Activated CD8-positive, alpha-beta memory T cell treated with anti-CD3 and anti-CD28 coated beads for 24 hours (primary cell): ENCODE data around the gene CA7.

Experiments used
- DNase-seq: peaks from one replicate; pipeline ENCODE4 v3.0.0-alpha.2; 2020

The CA7 gene

DNA sequence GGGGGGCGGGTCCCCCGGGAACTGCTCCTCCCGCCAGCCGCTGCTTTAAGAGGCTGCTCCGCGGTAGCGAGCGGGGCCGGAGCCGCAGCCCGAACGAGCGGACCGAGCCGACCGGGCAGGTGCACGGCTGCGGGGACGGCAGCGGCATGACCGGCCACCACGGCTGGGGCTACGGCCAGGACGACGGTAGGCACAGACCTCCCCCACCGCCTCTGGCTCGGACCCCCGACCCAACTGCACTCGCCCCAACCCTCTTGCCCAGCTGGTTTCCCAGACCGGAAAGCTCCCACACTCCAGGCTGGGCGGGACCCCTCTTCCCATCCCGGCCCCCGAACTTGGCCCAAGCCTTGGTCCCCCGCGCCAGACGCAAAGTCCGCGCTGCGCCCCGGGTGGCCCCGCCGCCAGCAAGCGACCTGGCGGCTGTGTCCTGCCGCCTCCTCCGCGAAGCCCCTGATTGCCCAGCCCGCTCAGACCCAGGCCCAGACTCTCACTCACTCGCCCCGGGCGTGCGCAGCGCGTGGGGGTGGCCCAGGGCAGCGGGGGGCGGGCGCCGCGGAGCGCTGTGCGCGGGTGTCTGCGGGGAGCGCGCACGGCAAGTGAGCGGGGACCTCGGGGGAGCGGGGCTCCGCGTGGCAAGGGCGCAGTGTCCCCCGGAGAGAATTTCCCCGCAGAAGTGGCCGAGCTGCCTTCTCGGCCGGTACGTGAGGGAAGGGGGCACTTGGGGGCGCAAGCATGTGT lies at the start of gene CA7:
CA7 (plus strand) TSS at position 73 of the 738 bp plus-strand sequence; CDS start at position 147, 74 bp downstream.
- no peak for DNase-seq

DNA sequence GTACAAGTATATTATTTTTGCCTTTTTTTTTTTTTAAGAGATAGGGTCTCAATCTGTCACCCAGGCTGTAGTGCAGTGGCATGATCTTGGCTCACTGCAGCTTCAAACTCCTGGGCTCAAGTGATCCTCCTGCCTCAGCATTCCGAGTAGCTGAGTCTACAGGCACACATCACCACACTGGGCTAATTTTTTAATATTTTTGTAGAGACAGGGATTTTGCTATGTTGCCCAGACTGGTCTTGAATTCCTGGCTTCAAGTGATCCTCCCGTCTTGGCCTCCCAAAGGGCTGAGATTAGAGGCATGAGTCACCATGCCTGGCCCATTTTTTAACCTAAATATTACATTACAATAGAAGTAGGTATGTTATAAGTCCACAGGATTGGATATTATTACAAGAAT lies 46.1 kb upstream of the CA7 start:
- DNase-seq: no peak

DNA sequence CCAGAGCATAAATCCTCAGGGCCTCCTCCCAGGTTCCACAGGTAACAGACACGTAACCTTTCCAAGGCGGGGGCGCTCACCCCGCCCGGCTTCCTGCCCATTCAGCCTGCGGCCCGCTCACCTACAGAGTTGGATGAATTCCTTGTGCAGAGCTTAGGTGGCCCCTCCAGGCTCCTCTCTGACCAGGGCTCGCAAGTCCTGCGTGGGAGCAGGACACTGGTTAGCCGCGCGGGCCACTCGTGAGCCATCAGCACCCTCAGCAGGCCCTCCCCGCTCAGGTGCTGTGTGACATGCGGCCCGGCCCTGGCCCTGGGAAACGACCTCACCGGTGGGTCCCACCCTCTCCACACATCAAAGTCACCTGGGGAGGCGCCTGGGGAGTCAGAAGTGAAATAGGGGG lies 43.4 kb upstream of the CA7 start:
- no peak for DNase-seq

DNA sequence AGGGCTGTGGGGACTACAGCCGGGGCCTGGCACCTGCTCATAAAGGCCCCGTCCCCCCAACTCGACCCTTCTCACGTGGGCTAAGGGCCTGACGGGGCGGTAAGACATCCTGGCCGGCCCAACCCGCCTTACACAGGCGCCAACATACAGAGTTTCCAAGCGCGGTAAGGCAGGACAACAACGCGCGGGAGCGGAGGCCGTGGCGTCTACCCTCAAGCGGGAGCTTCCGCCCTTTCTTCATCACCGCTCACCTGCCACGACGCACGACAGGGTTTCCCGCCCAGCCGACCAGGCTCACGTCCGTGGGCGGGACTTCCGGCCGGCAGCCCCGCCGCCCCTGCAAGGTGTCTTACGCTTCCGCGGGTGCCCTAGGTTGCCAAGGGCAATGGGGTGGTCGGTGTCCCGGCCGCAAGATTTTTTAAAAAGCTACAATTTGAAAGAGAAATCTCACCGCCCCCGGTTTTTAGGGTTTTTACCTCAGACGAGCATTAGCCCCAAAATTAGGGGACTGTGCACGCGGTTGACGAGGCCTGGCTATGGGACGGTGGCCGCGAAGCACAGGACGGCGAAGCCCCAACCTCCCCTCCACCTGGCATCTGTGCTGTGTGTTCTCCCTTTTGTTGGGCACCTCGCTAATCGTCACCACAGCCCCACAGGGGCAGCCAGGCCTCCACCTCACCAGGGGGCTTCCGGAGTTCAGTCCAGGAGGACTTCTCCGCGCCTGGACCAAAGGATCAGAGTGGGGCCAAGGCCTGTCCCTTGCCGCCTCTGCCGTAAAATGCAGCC lies 42.7 kb upstream of the CA7 start, which contains the start of gene TERB1:
TERB1 (minus strand) TSS at position 265 of the 786 bp plus-strand sequence. CDS start 4,786 bp downstream, outside the sequence.
- no peak for DNase-seq

DNA sequence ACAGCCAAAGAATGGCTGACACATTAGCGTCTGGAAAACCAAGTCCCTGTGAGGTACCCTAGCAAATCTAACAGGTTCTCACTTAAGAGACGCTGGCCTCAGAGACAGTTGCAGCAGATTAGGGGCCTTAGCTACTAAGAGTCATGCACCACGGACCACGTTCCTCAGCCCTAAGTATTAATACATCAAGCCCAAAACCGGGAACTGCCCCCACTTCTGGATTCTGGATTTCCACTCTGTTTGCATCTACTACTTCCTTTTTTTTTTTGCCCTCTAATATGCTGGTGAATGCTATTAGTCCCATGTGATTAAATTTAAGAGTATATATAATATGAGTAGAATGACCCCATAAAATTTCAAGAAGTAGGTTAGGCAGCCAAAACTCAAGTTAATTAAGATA lies 42.1 kb upstream of the CA7 start:
- DNase-seq: no peak

DNA sequence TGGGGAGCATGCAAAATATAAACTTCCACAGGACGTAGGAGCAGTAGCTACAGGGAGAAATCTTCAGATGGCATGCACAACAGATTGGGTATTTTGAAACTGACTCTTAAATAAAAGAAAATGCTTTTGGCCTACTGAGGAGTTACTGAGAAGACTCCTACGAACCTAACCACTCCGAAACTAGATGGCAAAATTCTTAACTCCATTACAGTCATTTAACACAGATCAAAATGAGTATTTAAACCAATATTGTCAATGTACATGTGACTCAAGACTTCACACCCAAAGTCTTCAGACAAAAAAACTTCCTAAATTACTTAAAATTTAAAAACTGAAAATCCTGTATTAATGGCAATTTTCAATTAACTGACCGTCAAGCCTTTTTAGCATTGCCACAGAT lies 34.4 kb upstream of the CA7 start:
- no peak for DNase-seq

DNA sequence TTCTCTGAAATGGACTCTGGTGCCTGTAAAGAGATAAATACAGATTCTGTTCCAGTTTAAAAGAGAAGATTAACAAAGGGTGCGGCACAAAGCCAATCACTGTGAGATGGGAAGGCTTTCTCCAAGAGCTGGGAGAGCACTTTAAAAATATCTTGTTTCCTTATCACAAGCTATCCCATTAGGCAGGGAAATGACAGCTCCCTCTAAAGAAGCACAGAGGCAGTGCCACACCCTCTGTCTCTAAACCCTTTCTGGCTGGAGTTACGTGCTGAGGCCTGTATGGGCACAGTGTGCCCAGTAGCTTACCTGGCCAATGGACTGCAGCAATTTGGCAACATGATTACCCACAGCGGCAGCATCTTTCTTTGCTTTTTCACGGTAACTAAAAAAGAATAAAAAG lies 33.8 kb upstream of the CA7 start:
- DNase-seq: no peak

DNA sequence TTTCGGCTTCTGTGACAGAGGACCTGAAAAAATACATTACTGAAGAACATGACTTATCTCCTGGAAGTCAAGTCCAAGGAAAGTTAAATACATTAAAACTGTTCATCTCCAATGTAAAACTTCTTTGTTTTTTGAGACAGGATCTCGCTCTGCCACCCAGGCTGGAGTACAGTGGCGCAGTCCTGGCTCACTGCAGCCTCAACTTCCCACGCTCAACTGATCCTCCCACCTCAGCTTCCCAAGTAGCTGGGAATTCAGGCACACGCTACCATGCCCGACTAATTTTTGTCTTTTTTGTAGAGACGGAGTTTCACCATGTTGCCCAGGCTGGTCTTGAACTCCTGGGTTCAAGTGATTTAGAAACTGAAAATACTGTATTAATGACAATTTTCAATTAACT lies 33.2 kb upstream of the CA7 start:
- no peak for DNase-seq

DNA sequence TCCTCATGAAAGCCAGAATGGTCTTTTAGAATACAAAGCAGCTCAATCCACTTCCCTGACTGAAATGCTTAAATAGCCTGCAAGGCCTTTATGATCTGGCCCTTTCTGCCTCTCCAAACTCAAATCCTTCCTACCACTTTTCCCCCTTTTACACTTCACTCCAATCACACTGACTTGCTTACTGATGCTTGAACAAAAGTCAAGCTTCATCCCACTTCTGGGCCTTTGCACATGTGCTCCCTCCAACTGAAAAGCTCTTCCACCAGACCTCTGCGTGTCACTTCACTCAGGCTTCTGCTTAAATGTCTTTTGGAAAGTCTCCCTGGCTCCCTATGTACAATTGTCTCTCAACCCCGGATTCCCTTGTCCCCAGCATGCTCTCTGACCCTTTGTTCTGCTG lies 29.5 kb upstream of the CA7 start:
- no peak for DNase-seq

DNA sequence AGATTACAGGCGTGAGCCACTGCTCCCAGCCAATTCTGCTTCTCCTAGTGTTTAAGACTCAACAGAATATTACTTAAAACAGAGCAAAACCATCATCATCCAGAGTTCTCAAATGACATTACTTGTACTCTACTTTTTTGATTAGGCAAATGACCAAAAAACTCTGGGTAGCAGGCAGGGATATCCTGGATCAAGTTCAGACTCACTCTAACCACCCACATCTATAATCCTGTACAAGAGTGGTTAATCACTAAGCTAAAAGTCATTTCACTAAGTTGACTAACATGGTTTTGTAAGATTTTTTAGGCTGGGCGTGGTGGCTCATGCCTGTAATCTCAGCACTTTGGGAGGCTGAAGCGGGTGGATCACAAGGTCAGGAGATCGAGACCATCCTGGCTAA lies 20.2 kb upstream of the CA7 start:
- no peak for DNase-seq

DNA sequence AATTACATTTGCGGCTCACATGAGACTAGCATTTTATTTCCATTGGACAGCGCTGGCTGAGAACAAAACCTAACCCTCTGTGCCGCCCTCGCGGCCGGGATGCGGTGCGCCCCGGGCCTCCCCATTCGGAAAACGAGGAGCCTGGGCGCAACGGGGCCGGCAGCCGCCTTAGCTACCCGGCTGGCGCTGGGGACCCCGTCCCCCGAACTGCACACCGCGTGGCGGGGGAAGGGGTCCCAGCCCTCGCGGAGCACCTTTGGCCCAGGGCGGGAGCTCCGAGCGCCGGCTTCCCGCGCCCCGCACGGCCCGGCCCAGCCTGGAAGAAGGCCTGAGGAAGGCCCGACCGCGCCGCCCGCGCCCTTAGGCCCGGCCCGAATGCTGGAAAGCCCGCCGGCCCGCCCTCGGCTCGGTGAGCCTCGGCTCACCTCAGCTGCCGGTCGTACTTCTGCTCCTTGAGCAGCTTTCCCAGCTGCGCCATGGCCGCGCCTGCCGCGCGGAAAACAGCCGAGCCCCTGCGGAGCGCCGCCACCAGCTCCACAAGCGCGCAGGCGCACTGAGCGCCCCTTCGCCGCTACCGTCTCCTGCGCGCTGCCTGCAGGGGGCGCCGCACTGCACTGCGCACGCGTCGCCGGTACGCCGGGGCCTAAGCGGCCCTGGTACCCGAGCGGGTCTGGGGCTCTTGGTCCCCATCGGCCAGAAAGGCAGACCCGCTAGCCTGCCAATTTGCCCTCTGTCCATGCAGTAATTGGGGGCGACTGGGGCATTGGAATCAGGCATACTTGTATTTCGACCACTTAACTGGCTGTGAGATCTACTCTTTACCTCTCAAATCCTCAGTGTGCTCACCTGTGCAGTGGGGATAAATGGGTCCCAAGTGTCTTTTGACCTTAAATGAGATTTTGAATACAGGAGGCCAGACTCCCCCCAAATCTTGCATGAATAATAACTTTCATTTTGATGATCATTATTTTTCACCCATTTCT lies 13.5 kb upstream of the CA7 start, which contains the start of gene NAE1:
NAE1 (minus strand) TSS at position 555 of the 983 bp plus-strand sequence; CDS start at position 478, 77 bp downstream.
- peak; percentile 96 for DNase-seq

DNA sequence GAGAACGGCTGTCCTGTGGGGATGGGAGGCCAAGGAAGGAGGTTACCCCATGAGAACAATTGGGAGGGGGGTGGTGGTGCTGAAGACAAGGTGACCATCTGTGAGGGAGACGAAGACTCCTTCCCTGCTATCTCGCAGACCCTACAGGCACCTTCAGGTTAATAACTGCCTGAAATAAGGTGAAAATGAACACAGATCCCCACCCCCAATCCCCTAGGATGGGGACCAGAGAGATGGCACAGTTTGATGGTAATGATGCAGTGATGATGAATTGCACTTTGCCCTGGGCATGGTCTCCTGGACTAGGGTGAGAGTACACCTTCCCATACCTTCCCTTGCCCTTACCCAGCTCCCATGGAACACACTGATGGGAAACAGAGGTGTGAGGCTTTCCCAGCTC lies 12.0 kb upstream of the CA7 start:
- DNase-seq: peak; percentile 42

DNA sequence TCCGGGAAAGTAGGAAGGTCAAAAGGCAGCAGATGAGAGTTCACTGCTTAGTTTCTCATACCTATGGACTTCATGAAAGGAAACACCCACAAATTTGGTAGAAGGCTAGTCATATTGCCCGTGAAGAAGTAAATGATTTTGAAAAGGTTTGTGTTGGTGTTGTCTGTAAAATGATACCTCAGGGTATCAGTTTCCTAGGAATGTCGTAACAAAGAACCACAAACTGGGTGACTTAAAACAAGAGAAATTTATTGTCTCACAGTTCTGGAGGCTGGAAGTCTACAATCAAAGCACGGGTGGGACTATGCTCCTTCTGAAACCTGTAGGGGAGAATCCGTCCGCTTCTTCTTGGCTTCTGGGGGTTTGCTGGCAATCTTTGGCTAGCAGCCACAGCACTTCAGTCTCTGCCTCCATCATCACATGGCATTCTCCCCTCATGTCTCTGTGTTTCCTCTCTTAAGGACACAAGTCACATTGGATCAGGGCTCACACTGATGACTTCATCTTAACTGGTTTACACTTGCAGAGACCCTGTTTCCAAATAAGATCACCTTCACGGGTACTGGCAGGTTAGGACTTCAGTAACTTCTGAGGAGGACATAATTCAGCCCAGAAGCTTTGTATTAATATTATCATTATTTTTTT lies 11.4 kb upstream of the CA7 start:
- DNase-seq: peak; percentile 24

DNA sequence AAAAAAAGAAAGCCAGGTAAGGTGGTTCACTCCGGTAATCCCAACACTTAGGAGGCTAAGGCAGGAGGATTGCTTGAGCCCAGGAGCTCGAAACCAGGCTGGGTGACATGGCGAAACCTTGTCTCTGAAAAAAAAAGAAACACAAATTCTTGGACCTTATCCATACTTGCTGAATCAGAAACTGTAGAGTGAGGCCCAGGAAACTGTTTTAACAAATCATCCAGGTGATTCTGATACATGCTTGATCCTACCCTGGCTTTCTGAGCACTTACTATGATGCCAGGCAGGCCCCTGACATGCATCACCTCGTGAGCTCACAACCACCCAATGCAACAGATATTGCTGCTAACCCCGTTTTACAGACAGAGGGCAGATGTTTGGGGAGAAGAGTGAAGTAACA lies 9.5 kb upstream of the CA7 start:
- DNase-seq: no peak

DNA sequence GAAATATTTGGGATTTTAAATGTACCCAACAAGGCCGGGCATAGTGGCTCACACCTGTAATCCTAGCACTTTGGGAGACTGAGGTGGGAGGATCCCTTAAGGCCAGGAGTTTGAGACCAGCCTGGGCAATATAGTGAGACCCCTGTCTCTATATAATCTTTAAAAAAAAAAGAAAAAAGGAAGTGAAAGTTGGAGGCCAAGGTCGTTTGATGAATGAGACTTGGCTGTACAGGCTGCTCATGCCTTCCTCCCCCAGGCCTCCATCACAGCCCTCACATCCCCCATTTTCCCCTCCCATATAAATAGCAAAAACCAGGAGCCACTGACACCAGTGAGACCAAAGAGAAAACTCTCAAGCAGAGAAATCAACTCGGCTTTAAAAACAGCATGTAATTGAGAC lies 3.3 kb upstream of the CA7 start:
- no peak for DNase-seq

DNA sequence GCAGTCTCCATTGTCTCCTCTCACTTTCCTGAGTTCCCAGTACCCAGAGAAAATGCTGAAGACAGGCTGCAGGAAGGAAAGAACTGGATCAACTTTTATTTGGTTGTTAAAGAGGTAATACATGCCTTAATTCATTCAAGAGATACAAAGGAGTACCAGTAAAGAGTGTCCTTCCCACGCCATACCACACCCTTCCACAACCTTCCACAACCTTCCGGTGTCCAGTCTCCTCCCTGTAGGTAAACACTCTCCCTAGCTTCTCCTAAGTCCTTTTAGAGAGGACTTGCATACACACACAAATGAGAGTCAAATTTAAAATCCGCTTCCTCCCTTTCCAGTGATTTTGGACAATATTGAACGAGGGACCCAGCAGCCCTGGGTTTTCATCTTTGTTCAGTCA lies 2.8 kb upstream of the CA7 start:
- DNase-seq: no peak

DNA sequence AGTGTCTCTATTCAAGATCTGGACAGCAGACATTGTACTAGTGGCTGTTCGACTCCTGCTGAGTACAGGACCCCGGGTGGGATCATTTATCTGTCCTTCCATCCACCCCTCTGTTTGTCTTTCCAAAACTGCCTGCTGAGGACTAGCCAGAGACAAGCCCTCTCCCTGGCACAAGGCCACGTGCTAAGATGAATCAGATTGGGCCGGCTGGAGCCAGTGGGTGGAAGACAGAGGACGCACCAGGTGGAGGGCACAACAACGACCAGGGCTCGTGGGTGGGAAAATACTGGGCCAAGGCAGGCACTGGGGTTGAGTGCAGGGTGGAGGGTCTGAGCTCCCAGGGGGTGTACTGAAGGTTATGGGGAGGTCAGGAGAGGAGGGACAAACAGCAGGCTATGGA lies 1.4 kb upstream of the CA7 start:
- DNase-seq: peak; percentile 47

DNA sequence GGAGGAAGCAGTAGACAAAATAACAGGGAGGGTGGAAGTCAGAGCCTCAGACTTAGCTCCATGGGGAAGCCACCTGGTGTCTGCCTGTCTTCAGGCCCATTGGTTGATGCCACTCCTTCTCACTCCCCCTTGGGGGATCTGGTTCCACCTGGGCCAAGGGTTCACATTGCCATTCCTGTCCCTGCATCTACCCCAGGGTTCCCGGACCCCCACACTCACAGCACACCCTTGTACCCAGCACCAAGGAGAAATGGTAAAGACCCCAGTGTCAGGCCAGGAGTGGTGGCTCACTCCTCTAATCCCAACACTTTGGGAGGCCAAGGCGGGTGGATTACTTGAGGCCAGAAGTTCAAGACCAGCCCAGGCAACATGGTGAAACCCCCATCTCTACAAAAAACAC lies 1.0 kb upstream of the CA7 start:
- DNase-seq: peak; percentile 47

DNA sequence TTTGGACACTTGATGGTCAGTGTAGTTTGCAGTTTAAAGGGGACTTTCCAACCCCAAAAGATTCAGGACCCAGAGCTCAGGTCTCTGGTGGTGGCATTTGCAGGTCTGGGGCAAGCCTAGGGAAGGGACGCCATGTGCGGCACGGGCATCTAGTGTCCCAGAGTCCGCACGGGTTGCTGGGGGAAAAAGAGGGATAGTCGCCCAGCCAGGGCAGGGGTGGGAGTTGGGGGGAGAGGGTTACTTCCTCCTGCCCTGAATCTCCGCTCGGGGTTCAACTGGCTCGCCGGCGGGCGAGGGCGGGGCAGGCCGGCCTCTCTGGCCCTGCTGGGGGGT lies 239 bp upstream of the CA7 start:
- DNase-seq: peak; percentile 54

DNA sequence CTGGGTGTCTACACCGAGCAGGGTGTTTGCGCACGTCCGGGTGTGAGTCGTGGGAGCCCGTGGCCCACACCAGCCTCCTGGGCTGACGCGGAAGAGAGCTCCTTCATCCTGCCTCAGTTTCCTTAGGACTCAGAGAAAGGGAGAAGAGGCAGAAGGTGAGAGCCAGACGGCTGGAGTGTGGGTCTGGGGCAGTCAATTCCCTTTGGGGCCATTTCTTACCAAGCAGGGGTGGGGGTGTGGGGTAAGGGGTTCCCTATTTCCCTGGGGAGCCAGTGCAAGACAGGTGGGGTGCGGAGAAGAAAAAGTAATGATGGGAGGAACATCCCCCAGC lies 831 bp downstream of the CA7 start:
- no peak for DNase-seq

DNA sequence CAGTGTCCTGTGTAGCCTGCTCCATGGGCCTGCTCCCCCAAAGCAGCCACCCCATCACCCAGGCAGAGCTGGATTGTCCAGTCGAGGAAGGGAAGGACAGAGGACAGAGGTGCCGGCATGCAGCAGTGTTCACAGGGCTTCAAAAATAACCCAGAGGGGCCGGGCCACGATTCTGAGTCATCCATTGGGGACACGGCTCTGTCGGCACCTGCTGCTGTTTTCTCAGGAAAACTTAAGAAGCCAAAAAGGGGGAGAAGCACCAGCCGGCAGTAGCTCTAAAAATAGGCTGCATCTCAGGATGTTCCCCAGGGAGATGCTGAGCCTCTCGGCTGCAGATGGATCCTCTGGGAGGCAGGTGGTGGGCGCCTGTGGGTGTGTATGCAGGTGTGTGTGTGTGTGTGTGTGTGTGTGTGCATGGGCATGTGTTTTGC lies 1.6 kb downstream of the CA7 start:
- no peak for DNase-seq

DNA sequence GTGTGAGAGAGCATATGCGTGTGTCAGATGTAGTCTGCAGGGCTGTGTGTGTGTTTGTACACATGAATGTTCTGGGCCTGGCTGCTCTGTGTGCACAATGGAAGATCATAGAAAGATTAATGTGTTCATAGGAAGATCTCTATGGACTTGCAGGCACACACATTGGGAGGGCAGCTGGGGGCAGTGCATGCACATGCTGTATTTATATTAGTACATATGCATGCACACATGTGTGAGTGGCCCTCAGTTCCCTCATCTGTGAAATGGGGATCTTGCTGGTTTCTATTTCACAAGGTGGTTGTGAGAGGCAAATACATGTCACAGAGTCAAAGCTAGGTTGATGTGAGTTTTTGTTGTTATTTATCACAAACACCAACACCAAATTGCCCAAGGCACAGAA lies 2.1 kb downstream of the CA7 start:
- no peak for DNase-seq

DNA sequence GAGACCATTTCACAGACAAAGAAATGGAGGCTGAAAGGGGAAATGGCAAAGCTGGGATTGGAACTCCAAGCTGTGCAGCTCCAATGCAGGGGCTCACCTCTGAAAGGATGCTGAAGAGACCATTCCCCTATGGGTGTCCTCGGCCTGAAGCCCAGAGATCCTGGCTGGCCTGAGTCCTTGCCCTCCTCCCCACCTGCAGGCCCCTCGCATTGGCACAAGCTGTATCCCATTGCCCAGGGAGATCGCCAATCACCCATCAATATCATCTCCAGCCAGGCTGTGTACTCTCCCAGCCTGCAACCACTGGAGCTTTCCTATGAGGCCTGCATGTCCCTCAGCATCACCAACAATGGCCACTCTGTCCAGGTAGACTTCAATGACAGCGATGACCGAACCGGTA lies 2.6 kb downstream of the CA7 start:
- no peak for DNase-seq
